ENCODE results near the gene ANP32E. TPM values are rescaled to one million over a fixed set of nuclear protein-coding genes. Genes with fewer than 3 reads are reported as not detected.

Gene ANP32E
- total and polyA plus RNA-seq, 2 of the 8 experiments (the other 6 are each of a cell fraction or from before 2014, with no cell fraction given) = 20.7 to 123 TPM

DNA sequence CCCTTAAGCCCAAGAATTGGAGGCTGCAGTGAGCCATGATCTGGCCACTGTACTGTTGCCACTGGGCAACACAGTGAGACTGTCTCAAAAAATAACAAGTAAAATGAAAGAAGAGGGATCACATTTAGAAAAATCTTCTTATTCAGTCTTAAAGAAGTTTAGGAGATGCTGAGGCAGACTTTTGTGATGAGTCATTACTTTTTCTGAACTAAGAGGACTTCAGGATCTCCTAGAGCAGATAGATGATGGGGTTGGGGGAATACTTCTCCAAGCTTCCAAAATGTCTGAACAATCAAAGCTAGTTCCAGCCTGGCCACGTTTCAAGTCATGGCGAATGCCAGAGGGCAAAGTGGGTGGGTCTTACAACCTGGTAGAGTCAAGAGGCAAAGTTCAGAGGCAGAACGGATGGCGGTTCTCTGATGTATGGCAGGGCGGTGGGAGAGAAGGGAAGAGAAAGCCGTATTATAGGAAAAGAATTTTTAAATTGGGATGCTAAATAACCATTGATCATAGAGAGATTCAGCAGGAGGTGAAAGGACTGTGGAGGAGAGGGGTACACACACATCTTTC is 44.3 kb upstream of the ANP32E start:
- ChIA-PET CTCF (ENCODE audit: partially characterized antibody) (interaction anchor here (1.6 to 16.5 kb wide), 3 partner anchors 9 to 40 kb away, joined by 5 to 326 read pairs (median 43); partner anchors contain the start of genes APH1A, C1orf54 and CA14), POLR2A (ENCODE audit: partially characterized antibody) (interaction anchor here (1.3 to 25.2 kb wide), 3 partner anchors 9 to 23 kb away, joined by 3 to 535 read pairs (median 114); partner anchors contain the start of genes APH1A, C1orf54 and CA14)
- no peak overlapping the region for H2BK12ac ChIP-seq (ENCODE audit: low read depth, low read length)
- TF ChIP-seq, protein P1, sequence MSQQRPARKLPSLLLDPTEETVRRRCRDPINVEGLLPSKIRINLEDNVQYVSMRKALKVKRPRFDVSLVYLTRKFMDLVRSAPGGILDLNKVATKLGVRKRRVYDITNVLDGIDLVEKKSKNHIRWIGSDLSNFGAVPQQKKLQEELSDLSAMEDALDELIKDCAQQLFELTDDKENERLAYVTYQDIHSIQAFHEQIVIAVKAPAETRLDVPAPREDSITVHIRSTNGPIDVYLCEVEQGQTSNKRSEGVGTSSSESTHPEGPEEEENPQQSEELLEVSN (IDR thresholded peaks at IDR 0.05) = no peak
- TF ChIP-seq, protein P2, sequence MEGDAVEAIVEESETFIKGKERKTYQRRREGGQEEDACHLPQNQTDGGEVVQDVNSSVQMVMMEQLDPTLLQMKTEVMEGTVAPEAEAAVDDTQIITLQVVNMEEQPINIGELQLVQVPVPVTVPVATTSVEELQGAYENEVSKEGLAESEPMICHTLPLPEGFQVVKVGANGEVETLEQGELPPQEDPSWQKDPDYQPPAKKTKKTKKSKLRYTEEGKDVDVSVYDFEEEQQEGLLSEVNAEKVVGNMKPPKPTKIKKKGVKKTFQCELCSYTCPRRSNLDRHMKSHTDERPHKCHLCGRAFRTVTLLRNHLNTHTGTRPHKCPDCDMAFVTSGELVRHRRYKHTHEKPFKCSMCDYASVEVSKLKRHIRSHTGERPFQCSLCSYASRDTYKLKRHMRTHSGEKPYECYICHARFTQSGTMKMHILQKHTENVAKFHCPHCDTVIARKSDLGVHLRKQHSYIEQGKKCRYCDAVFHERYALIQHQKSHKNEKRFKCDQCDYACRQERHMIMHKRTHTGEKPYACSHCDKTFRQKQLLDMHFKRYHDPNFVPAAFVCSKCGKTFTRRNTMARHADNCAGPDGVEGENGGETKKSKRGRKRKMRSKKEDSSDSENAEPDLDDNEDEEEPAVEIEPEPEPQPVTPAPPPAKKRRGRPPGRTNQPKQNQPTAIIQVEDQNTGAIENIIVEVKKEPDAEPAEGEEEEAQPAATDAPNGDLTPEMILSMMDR (IDR thresholded peaks at IDR 0.05; ENCODE audit: control extremely low read depth in 1 of 3, insufficient read depth in 1 of 3, low read depth in 1 of 3, low read length in 3 of 3) = no peak
- no peak for TF ChIP-seq SUZ12 (IDR thresholded peaks at IDR 0.05; ENCODE audit: low read length)
- no peak for TF ChIP-seq JUN (IDR thresholded peaks at IDR 0.05; ENCODE audit: low read depth, low read length)
- TF ChIP-seq EZH2 (IDR thresholded peaks at IDR 0.05; ENCODE audit: low read depth, low read length, severe bottlenecking) = no peak
- TF ChIP-seq TAF1 (IDR thresholded peaks at IDR 0.05; ENCODE audit: low read depth, low read length) = no peak
- no peak for TF ChIP-seq NRF1 (IDR thresholded peaks at IDR 0.05; ENCODE audit: low read depth, low read length)
- TF ChIP-seq KDM1A (IDR thresholded peaks at IDR 0.05; ENCODE audit: borderline replicate concordance, low read length) = no peak
- TF ChIP-seq NANOG (IDR thresholded peaks at IDR 0.05; ENCODE audit: insufficient read depth, low read depth, low read length, poor library complexity, severe bottlenecking) = no peak

More for the DNA sequence above, 44.3 kb upstream of the ANP32E start:
- Histone ChIP-seq H3K4me2 (ENCODE audit: insufficient read depth in 1 of 2, low read depth in 2 of 2, low read length in 2 of 2) (peak overlapping the region in 1 of 2 experiments; percentile 84; a peak in 1 of 4 replicates), H3K79me2 (ENCODE audit: control insufficient read depth in 1 of 2, insufficient read depth in 2 of 2, low read length in 2 of 2) (no peaks in the 10 kb centered on the region), H2BK20ac (ENCODE audit: low read length) (no peak overlapping the region), H2BK15ac (ENCODE audit: low read length) (no peak overlapping the region), H3K4ac (replicated peaks; ENCODE audit: insufficient read length, low read depth, low read length) (no peak overlapping the region), H3K27me3 (replicated peaks in 1 of 4; ENCODE audit: control insufficient read depth in 3 of 4, extremely low read depth in 1 of 4, insufficient read depth in 3 of 4, low read length in 3 of 4) (peaks cover 0 to 7% (median 7%) of the 10 kb centered on the region in 4 experiments; a peak in 4 of 7 replicates), H3K23me2 (ENCODE audit: low read depth, low read length) (peaks cover 8% of the 10 kb centered on the region; the same call in 1 of the 2 replicates), H4K20me1 (replicated peaks in 1 of 2; ENCODE audit: control insufficient read depth in 1 of 2, insufficient read depth in 2 of 2, low read length in 2 of 2) (peaks cover 0 to 2% of the 10 kb centered on the region in 2 experiments), H3K14ac (ENCODE audit: insufficient read length) (no peak overlapping the region), H3K18ac (ENCODE audit: extremely low read depth, low read length) (no peak overlapping the region), H4K91ac (replicated peaks; ENCODE audit: insufficient read length, low read length) (no peak overlapping the region), H3K9me3 (ENCODE audit: insufficient read depth in 2 of 2, low read depth in 1 of 2, low read length in 1 of 2) (no peaks in the 10 kb centered on the region), H3K56ac (replicated peaks; ENCODE audit: insufficient read length, low read depth, low read length) (no peak overlapping the region), H3K36me3 (ENCODE audit: control insufficient read depth in 2 of 4, insufficient read depth in 4 of 4, low read length in 3 of 4) (peaks cover 0 to 10% (median 4%) of the 10 kb centered on the region in 4 experiments; a peak in 5 of 8 replicates), H4K8ac (ENCODE audit: extremely low read depth, insufficient read depth, low read length) (no peak overlapping the region), H3K27ac (ENCODE audit: low read depth, low read length) (no peak overlapping the region), H2AK5ac (ENCODE audit: low read depth, low read length) (no peak overlapping the region), H3K79me1 (ENCODE audit: low read depth, low read length) (no peaks in the 10 kb centered on the region), H2BK120ac (replicated peaks; ENCODE audit: low read depth, low read length) (no peak overlapping the region), H2AFZ (ENCODE audit: low read length) (no peak overlapping the region), H3K4me1 (replicated peaks in 1 of 4; ENCODE audit: control insufficient read depth in 3 of 4, insufficient read depth in 4 of 4, low read length in 3 of 4) (peaks cover 0 to 4% (median 2%) of the 10 kb centered on the region in 4 experiments; a peak in 2 of 7 replicates), H4K5ac (ENCODE audit: insufficient read length, low read depth, low read length) (no peak overlapping the region), H3K4me3 (ENCODE audit: extremely low read depth in 1 of 4, insufficient read depth in 2 of 4, low read depth in 3 of 4, low read length in 4 of 4) (no peak overlapping the region), H3K23ac (ENCODE audit: insufficient read length) (no peak overlapping the region), H2BK5ac (ENCODE audit: low read depth, low read length) (no peak overlapping the region), H3K9ac (replicated peaks in 1 of 4; ENCODE audit: extremely low read depth in 1 of 4, low read depth in 3 of 4, low read length in 3 of 4) (no peak overlapping the region)
- WGBS, 2 experiments (ENCODE audit: extremely low coverage in 1 of 2, insufficient coverage in 1 of 2, insufficient read length in 1 of 2, insufficient replicate concordance in 2 of 2, low coverage in 1 of 2, low lambda C conversion rate in 2 of 2, missing lambda C conversion rate in 1 of 2) = 84% methylated on average over 6 of the region's 6 CpGs; no CpG with 5 or more reads in 1 of the 2 experiments
- no peak for FAIRE-seq
- DNase-seq (ENCODE audit: low read depth in 1 of 2, low spot score in 2 of 2) = no peak

All from H1 (cell line).